Measurements from ENCODE around the gene CAGE1.
A peak's percentile ranks its signal among the peaks of the same experiment; 100 is the strongest.

CAGE1 gene

DNA sequence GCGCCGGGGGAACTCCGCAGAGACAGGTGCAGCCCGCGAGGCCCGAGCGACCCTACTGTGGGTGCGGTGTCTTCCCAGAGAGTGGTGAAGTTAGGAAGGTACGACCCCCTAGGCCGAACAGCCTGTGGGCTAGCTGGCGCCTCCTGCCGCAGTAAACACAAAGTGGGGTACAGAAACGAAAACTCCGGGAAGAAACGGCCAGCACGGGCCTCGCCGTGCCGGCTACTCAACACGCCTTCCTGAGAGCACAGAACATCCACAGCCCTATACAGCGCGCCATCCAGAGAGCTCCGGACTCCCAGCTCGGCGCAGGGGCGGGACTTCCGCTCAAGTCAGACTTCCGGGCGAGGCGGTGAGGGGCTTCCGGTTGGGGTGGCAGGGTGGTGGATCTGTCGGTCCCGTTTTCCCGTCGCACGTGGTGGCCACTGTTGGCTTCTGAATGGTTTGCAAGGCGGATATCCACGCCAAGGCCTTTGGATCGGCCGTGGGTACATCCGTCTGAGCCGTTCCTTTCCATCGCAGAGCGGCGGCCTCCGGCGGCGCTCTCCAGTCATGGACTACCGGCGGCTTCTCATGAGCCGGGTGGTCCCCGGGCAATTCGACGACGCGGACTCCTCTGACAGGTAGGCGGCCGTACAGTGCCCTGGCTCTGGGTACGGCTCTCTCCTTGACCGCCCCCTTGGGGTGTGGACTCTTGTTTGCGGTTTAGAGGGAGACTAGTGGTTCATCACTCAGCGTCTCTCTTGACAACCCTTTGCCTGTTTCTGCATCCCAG lies at the start of gene CAGE1, which contains the start of gene RIOK1:
TSS of gene CAGE1 (minus strand) at position 292 of the 775 bp plus-strand sequence. CDS start 2,569 bp downstream, outside the sequence.
TSS of gene RIOK1 (plus strand) at position 358 of the 775 bp plus-strand sequence. CDS start at position 553, 195 bp downstream.
- peak; percentile 97 for DNase-seq

GRCh38 chr6:7439228-7439627 lies 49.7 kb upstream of the CAGE1 start:
- no peak for DNase-seq

DNA sequence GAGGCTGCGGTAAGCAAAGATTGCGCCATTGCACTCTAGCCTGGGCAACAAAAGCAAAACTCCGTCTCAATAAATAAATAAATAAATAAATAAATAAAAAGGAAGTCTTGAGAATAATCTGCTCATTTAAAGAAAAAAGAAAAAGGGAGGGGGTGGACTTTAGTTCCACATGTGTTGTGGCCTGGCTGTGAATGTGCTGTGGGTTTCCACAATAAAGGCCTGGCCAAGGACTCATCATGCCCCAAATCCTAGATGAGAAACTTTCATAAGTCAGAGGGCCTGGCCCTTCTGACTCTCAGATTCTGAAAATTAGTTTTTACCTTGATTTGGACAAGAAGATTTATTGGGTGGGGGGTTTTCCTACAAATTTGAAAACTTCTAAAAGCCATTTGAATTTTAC lies 48.5 kb upstream of the CAGE1 start:
- DNase-seq, result no peak

- no peak for DNase-seq
These were observed 45.1 kb upstream of the CAGE1 start for GRCh38 chr6:7434672-7435071.

GRCh38 chr6:7433121-7433617 lies 43.6 kb upstream of the CAGE1 start:
- no peak for DNase-seq

- DNase-seq, result no peak
These were observed 43.0 kb upstream of the CAGE1 start for GRCh38 chr6:7432391-7433120.

GRCh38 chr6:7431674-7432390 lies 42.3 kb upstream of the CAGE1 start:
- DNase-seq, result no peak

DNA sequence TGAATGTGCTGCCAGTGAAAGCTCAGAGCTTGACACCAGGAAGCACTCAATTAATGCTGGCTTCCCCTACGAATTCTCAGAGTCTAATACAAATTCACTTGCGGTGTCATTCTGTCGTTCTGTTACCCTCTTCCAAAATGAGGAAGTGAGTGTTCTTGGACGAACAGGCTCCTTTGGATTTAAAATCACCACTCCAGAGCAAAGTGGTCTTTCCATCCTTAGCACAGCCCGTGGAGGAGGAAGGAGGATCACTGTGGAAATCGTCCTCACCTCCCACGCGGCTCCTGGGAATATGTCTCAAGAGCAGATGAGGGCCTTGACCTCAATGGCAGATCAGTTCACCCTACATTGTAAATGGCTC lies 41.8 kb upstream of the CAGE1 start:
- no peak for DNase-seq

DNA sequence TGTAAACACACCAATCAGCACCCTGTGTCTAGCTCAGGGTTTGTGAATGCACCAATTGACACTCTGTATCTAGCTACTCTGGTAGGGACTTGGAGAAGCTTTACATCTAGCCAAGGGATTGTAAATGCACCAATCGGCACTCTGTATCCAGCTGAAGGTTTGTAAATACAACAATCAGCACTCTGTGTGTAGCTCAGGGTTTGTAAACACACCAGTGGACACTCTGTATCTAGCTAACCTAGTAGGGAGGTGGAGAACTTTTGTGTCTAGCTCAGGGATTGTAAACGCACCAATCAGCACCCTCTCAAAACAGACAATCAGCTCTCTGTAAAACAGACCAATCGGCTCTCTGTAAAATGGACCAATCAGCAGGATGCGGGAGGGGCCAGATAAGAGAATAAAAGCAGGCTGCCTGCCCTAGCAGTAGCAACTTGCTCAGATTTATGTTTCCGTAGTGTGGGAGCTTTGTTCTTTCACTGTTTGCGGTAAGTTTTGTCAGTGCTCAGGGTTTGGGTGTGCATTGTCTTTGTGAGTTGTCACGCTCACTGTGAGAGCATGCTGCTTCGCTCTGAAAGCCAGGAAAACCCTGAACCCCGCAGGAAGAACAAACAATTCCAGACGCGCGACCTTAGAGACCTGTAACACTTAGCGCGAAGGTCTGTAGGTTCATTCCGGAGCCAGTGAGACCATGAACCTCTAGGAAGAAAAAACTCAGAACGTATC lies 37.1 kb upstream of the CAGE1 start:
- DNase-seq, result no peak

DNA sequence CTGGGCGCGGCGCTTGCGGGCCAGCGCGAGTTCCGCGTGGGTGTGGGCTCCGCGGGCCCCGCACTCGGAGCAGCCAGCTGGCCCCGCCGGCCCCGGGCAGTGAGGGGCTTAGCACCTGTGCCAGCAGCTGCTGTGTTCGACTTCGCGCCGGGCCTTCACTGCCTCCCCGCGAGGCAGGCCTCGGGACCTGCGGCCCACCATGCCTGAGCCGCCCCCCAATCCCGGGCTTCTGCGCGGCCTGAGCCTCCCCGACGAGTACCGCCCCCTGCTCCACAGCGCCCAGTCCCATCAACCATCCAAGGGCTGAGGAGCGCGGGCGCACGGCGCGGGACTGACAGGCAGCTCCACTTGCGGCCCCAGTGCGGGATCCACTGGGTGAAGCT lies 36.3 kb upstream of the CAGE1 start:
- no peak for DNase-seq

- DNase-seq, result no peak
These were observed 35.6 kb upstream of the CAGE1 start for GRCh38 chr6:7424967-7425807.

DNA sequence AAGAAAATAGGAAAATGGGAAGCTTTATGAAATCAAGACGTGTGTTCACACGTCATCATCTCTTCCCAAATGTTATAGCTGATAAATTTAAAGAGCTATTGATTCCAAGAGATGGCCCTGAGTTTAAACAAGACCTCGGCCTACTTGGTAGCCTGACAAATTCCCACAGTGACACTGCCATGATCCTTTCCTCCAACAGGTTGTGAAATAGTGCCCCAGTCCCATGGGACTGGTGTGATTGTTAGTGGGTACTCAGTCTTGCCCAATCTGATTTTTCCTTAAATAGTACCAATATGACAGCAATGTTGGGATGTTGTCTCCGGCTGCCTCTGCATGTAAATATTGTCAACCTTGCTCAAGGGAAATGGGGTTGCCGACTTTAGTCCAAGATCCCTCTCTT lies 34.5 kb upstream of the CAGE1 start:
- DNase-seq, result no peak

GRCh38 chr6:7421066-7421465 lies 31.5 kb upstream of the CAGE1 start:
- DNase-seq, result no peak

DNA sequence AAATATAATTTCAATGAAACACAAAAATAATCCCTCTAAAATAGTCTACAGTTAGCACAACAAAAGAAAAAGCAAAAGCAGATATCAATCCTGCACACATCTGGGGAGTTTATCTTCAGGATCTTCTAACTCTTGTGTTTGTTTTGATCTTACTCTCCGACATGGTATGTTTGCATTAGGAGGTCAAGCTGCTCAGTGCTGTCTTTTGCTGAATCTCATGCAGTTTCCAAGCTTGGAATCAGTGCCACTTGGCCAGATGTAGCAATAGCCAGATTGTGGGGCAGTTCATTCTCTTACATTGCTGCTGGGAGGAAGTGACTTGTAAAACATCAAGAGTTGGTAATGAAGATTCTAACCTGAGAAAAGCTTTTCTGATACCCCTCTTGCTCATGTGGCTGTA lies 29.5 kb upstream of the CAGE1 start:
- no peak for DNase-seq

DNA sequence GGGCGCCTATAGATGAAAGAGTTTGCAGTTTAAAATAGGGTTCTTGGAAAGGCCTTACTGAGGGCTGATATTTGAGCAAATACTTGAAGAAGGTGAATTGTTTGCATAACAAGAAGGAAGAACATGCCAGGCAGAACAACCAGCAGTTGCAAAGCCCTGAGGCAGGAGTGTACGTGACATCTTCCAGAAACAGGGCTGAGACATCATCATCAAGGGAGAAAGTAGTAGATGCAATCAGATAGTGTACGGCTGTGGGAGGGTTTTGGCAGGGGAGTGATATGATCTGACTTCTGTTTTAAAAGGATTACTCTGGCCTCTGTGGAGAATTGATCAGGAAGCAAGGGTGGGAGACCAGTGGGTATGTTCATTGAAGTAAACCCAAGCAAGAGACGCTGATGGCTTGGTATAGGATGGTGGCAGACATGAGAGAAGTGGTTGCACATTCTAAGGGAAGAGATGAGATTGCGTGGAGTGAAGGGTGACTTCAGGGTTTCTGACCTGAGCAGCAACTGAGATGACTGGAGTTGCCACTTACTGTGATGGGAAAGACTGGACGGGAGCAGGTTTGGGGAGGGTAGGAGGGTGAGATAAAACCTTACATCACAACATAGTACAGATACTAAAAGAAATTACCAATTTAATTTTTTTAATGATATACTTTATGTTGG lies 28.8 kb upstream of the CAGE1 start:
- DNase-seq, result no peak

DNA sequence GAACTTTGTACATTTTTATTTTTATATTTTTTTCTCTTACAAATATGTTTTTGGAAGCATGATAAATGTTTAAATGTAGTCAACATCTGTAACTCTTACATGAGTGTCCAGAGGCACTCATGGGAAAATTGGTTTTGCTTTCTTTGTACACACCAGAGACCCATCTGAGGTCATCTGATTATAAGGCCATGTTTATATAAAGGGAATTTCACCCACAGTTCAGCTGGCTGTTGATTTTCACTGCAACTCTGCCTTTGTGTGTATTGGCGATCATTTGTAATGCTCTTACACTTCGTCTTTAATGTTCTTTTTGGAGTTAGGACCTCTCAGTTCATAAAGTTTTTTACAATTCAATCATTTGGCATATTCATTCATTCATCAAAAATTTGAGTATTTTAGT lies 28.1 kb upstream of the CAGE1 start:
- DNase-seq, result no peak

DNA sequence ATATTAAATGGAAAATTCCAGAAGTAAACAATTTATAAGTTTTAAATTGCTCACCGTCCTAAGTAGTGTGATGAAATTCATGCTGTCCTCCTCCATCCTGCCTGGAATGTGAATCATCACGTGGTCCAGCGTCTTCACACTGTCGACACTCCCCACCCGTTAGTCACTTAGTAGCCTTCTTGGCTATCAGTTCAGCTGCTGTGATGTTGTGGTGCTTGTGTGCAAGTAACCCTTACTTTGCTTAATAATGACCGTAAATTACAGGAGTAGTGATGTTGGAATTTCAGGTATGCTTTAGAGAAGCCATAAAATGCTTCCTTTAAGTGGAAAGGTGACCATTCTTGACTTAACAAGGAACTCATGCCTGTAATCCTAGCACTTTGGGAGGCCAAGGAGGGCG lies 25.3 kb upstream of the CAGE1 start:
- DNase-seq, result no peak

GRCh38 chr6:7413151-7413823 lies 23.7 kb upstream of the CAGE1 start:
- DNase-seq, result no peak

GRCh38 chr6:7411328-7411727 lies 21.8 kb upstream of the CAGE1 start:
- DNase-seq, result no peak

GRCh38 chr6:7410851-7411250 lies 21.3 kb upstream of the CAGE1 start:
- no peak for DNase-seq

DNA sequence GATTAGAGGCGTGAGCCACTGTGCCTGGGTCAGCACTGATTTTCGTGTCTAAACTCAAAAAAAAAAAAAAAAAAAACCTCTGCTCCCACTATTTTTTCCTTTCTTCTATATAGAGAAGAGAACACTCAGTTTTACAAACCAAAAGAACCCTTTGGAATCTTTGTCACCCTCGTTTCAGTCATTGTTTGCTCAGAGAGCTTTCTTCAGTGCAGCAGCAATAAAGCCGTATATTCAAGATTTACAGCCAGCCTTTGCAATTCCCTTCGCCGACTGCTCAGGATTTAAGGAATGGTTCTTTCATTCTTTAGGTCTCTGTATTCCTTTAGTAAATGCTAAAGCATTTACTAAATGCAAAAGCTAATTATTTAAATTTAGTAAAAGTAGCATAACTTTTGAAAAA lies 20.2 kb upstream of the CAGE1 start:
- DNase-seq, result no peak
